ENCODE results near the gene GDF7.

The GDF7 gene

GRCh38 chr2:20670315-20671035 lies 3.5 kb downstream of the GDF7 start:
- no peaks in the 10 kb centered on the region for H3K9me3 Mint-ChIP-seq
- DNase-seq (no peak), ATAC-seq (no peak)
- H3K4me3 Mint-ChIP-seq = no peak overlapping the region
- H3K27me3 Mint-ChIP-seq = peaks cover 93% of the 10 kb centered on the region
- H3K4me1 Mint-ChIP-seq = peaks cover 36% of the 10 kb centered on the region
- H3K27ac Mint-ChIP-seq = no peak overlapping the region

GRCh38 chr2:20671036-20671735 lies 4.2 kb downstream of the GDF7 start:
- Mint-ChIP-seq H3K27ac (no peak overlapping the region), H3K4me1 (peaks cover 29% of the 10 kb centered on the region), H3K27me3 (peaks cover 88% of the 10 kb centered on the region), H3K4me3 (no peak overlapping the region), H3K9me3 (no peaks in the 10 kb centered on the region)
- no peak for ATAC-seq
- no peak for DNase-seq

GRCh38 chr2:20671736-20672080 lies 4.8 kb downstream of the GDF7 start:
- H3K27ac Mint-ChIP-seq = no peak overlapping the region
- H3K4me3 Mint-ChIP-seq = no peak overlapping the region
- peaks cover 23% of the 10 kb centered on the region for H3K4me1 Mint-ChIP-seq
- ATAC-seq (no peak), DNase-seq (no peak)
- H3K9me3 Mint-ChIP-seq = no peaks in the 10 kb centered on the region
- peaks cover 83% of the 10 kb centered on the region for H3K27me3 Mint-ChIP-seq

GRCh38 chr2:20672201-20672951 lies 5.4 kb downstream of the GDF7 start:
- H3K4me1 Mint-ChIP-seq = peaks cover 22% of the 10 kb centered on the region
- H3K4me3 Mint-ChIP-seq = no peak overlapping the region
- DNase-seq (no peak), ATAC-seq (no peak)
- no peak overlapping the region for H3K27ac Mint-ChIP-seq
- H3K9me3 Mint-ChIP-seq = no peaks in the 10 kb centered on the region
- peaks cover 81% of the 10 kb centered on the region for H3K27me3 Mint-ChIP-seq

GRCh38 chr2:20673686-20674308 lies 6.9 kb downstream of the GDF7 start:
- Mint-ChIP-seq H3K27ac (no peak overlapping the region), H3K9me3 (no peaks in the 10 kb centered on the region), H3K27me3 (peaks cover 67% of the 10 kb centered on the region), H3K4me3 (no peak overlapping the region), H3K4me1 (peaks cover 15% of the 10 kb centered on the region)
- DNase-seq (no peak), ATAC-seq (no peak)

GRCh38 chr2:20674309-20674965 lies 7.5 kb downstream of the GDF7 start:
- H3K9me3 Mint-ChIP-seq = no peaks in the 10 kb centered on the region
- peaks cover 61% of the 10 kb centered on the region for H3K27me3 Mint-ChIP-seq
- H3K4me3 Mint-ChIP-seq = no peak overlapping the region
- ATAC-seq = no peak
- no peak for DNase-seq
- H3K4me1 Mint-ChIP-seq = peaks cover 13% of the 10 kb centered on the region
- peak overlapping the region in 1 of 2 donors; percentile 79 for H3K27ac Mint-ChIP-seq

GRCh38 chr2:20674974-20675679 lies 8.2 kb downstream of the GDF7 start:
- H3K4me3 Mint-ChIP-seq = no peak overlapping the region
- peaks cover 6% of the 10 kb centered on the region for H3K4me1 Mint-ChIP-seq
- DNase-seq = no peak
- no peak for ATAC-seq
- H3K9me3 Mint-ChIP-seq = no peaks in the 10 kb centered on the region
- H3K27me3 Mint-ChIP-seq = peaks cover 54% of the 10 kb centered on the region
- H3K27ac Mint-ChIP-seq = peak overlapping the region in 1 of 2 donors; percentile 79

- peaks cover 6% of the 10 kb centered on the region for H3K4me1 Mint-ChIP-seq
- peaks cover 47% of the 10 kb centered on the region for H3K27me3 Mint-ChIP-seq
- DNase-seq = no peak
- H3K4me3 Mint-ChIP-seq = no peak overlapping the region
- no peaks in the 10 kb centered on the region for H3K9me3 Mint-ChIP-seq
- no peak overlapping the region for H3K27ac Mint-ChIP-seq
- peak; percentile 66 for ATAC-seq
Measured at GRCh38 chr2:20675701-20676352, 8.9 kb downstream of the GDF7 start.

- ATAC-seq = no peak
- Mint-ChIP-seq H3K27me3 (peaks cover 39% of the 10 kb centered on the region), H3K27ac (no peak overlapping the region), H3K4me1 (peaks cover under 1% of the 10 kb centered on the region), H3K4me3 (no peak overlapping the region), H3K9me3 (no peaks in the 10 kb centered on the region)
- DNase-seq = no peak
Measured at GRCh38 chr2:20676353-20677215, 9.6 kb downstream of the GDF7 start.

- Mint-ChIP-seq H3K27me3 (peaks cover 30% of the 10 kb centered on the region), H3K9me3 (no peaks in the 10 kb centered on the region), H3K27ac (no peak overlapping the region), H3K4me1 (no peaks in the 10 kb centered on the region), H3K4me3 (no peak overlapping the region)
- ATAC-seq = no peak
- DNase-seq = no peak
Measured at GRCh38 chr2:20677301-20678085, 10.5 kb downstream of the GDF7 start.

GRCh38 chr2:20678086-20678395 lies 11.1 kb downstream of the GDF7 start:
- no peaks in the 10 kb centered on the region for H3K4me1 Mint-ChIP-seq
- H3K4me3 Mint-ChIP-seq = no peak overlapping the region
- no peaks in the 10 kb centered on the region for H3K9me3 Mint-ChIP-seq
- peaks cover 25% of the 10 kb centered on the region for H3K27me3 Mint-ChIP-seq
- no peak for ATAC-seq
- no peak for DNase-seq
- H3K27ac Mint-ChIP-seq = no peak overlapping the region

- Mint-ChIP-seq H3K4me1 (no peaks in the 10 kb centered on the region), H3K27ac (peak overlapping the region in 1 of 2 donors; percentile 42), H3K27me3 (peaks cover 17% of the 10 kb centered on the region), H3K9me3 (no peaks in the 10 kb centered on the region), H3K4me3 (no peak overlapping the region)
- DNase-seq (no peak), ATAC-seq (no peak)
Measured at GRCh38 chr2:20678780-20679179, 11.8 kb downstream of the GDF7 start.

GRCh38 chr2:20680744-20681375 lies 13.9 kb downstream of the GDF7 start:
- DNase-seq (no peak), ATAC-seq (no peak)
- no peaks in the 10 kb centered on the region for H3K4me1 Mint-ChIP-seq
- H3K27ac Mint-ChIP-seq = no peak overlapping the region
- H3K9me3 Mint-ChIP-seq = no peaks in the 10 kb centered on the region
- H3K27me3 Mint-ChIP-seq = no peaks in the 10 kb centered on the region
- no peak overlapping the region for H3K4me3 Mint-ChIP-seq

Measured in stimulated activated naive CD8-positive, alpha-beta T cell treated with anti-CD3 and anti-CD28 coated beads, Interleukin-15, amount 100 ng/mL, for 72 hours (primary cell).